Loucy (cell line): ENCODE data around the gene MFN1.

ENCODE experiments used
- CTCF ChIP-seq: fragments of 200-600 bp; sonication (generic); conservative IDR thresholded peaks from 2 replicates; pipeline ENCODE4 v1.5.1; 2014; ENCODE audit warnings: mild to moderate bottlenecking, antibody characterized with exemption, low read length
- EZH2phosphoT487 ChIP-seq: fragments of 200-600 bp; IDR thresholded peaks from 2 replicates; pipeline ENCODE4 v1.6.1; 2018; ENCODE audit warnings: antibody characterized with exemption, mild to moderate bottlenecking, moderate library complexity, borderline replicate concordance

- TF ChIP-seq EZH2phosphoT487 = no peak
- TF ChIP-seq CTCF = no peak
These were observed 15.8 kb downstream of the MFN1 start for GRCh38 chr3:179363332-179363731.
